GM23338 (cell line): ENCODE results near the gene GCK.

Experiments
- CREB1 ChIP-seq: fragments of 250-450 bp; sonication (Bioruptor Pico); IDR thresholded peaks from 2 replicates; pipeline ENCODE4 v1.5.0; 2020; ENCODE audit warnings: low read depth, mild to moderate bottlenecking, moderate library complexity
- EZH2 ChIP-seq: fragments of 200-600 bp; sonication (generic); IDR thresholded peaks from one replicate; pipeline ENCODE4 v1.8.0; 2017; ENCODE audit warnings: antibody characterized with exemption, mild to moderate bottlenecking, low read depth; ENCODE audit not compliant: unreplicated experiment
- EZH2phosphoT487 ChIP-seq: fragments of 200-600 bp; sonication (generic); IDR thresholded peaks from one replicate; pipeline ENCODE4 v1.8.1; 2018; ENCODE audit warnings: antibody characterized with exemption; ENCODE audit not compliant: unreplicated experiment
- REST ChIP-seq: IDR thresholded peaks from one replicate; pipeline ENCODE4 v1.6.1; 2018; ENCODE audit warnings: antibody characterized with exemption; ENCODE audit not compliant: unreplicated experiment

- TF ChIP-seq REST: no peak
- TF ChIP-seq EZH2: no peak
- TF ChIP-seq EZH2phosphoT487: no peak
- TF ChIP-seq CREB1: no peak
Observed at GRCh38 chr7:44105832-44106231, 83.4 kb downstream of the GCK start.
